COR-L47 (cell line): Measurements from ENCODE around the gene KCNB1.
"Not testable (repeated sequence)": the region's sequence is repeated elsewhere in the genome, so short reads cannot be mapped to it uniquely, and the experiment has no call there.

ENCODE experiments used
- DNase-seq: peaks from one replicate; lab custom pipeline; 2025; lab: John Stamatoyannopoulos, UW

The KCNB1 gene

GRCh38 chr20:49319208-49319809, 163.2 kb downstream of the KCNB1 start:
- no peak for DNase-seq

- DNase-seq: no peak
These were observed 163.8 kb downstream of the KCNB1 start for GRCh38 chr20:49318430-49319207.

GRCh38 chr20:49318091-49318429, 164.4 kb downstream of the KCNB1 start:
- no peak for DNase-seq

GRCh38 chr20:49316704-49317103, 165.8 kb downstream of the KCNB1 start:
- DNase-seq: no peak

GRCh38 chr20:49315580-49315979, 166.9 kb downstream of the KCNB1 start:
- no peak for DNase-seq

- DNase-seq: not testable (repeated sequence)
These were observed 168.4 kb downstream of the KCNB1 start for GRCh38 chr20:49314052-49314451.
